GM13977 (cell line): ENCODE results near the gene DOK7.

ENCODE experiments used
- DNase-seq: peaks from one replicate; pipeline ENCODE4 v3.0.0; 2012; ENCODE audit warnings: low spot score
- in situ Hi-C: fragments of 300-500 bp; cut with MboI; formaldehyde crosslinking; loops from one replicate; pipeline ENCODE4 v1.12.0; 2022; ENCODE audit warnings: low sequenced_read_pairs, low pct_unique_long_range_greater_than_20kb, mixed read lengths, inconsistent platforms; ENCODE audit not compliant: unreplicated experiment
- TF ChIP-seq, protein P1 (sequence below): IDR thresholded peaks from 2 replicates; pipeline ENCODE4 v1.5.1; 2012; ENCODE audit warnings: mild to moderate bottlenecking, control low read depth; ENCODE audit not compliant: insufficient read depth; ENCODE audit errors: extremely low read depth, missing control alignments

The DOK7 gene

GRCh38 chr4:3417448-3417847 lies 45.7 kb upstream of the DOK7 start:
- TF ChIP-seq, protein P1, sequence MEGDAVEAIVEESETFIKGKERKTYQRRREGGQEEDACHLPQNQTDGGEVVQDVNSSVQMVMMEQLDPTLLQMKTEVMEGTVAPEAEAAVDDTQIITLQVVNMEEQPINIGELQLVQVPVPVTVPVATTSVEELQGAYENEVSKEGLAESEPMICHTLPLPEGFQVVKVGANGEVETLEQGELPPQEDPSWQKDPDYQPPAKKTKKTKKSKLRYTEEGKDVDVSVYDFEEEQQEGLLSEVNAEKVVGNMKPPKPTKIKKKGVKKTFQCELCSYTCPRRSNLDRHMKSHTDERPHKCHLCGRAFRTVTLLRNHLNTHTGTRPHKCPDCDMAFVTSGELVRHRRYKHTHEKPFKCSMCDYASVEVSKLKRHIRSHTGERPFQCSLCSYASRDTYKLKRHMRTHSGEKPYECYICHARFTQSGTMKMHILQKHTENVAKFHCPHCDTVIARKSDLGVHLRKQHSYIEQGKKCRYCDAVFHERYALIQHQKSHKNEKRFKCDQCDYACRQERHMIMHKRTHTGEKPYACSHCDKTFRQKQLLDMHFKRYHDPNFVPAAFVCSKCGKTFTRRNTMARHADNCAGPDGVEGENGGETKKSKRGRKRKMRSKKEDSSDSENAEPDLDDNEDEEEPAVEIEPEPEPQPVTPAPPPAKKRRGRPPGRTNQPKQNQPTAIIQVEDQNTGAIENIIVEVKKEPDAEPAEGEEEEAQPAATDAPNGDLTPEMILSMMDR: no peak
- in situ Hi-C loops: no loop called here
- no peak for DNase-seq

- no peak for DNase-seq
- in situ Hi-C loops: no loop called here
- TF ChIP-seq, protein P1: peak; percentile 11
Measured at GRCh38 chr4:3418029-3418762, 44.9 kb upstream of the DOK7 start.

DNA sequence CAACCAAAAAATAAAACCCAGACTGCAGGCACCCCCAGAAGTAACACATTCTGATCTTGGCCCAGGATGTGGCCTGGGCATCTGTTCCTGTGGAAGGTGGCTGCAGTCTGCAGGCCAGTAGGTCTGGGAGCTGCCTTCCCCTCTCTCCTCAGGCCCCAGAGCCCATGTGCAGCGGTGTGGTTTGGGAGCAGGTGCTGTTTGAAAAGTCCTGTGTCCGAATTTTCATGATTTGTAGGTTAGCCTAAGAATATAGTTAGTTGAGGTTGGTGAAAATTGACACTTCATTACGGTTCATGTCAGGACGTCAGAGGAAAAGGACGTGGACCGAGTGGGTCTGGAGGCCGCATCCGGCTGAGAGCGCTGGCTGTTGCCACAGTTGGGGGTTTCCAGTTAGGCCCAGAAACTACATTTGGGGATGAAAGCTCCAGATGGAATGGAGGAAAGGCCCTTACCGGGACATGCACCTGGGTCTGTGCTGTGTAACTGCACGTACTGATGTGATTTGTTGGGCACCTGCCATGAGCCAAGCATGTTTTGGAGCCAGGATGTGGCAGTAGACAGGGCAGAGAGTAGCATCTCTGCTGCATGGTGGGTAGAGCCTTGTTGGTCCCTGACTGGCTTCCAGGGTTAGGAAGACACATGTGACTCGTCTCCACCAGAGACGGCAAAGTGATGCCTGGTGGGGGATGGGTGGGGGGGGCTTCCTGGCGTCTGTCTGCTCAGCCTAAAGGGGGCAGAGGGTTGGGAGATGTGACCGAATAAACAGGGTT lies 43.1 kb upstream of the DOK7 start:
- in situ Hi-C loops: no loop called here
- DNase-seq: no peak
- TF ChIP-seq, protein P1: no peak

GRCh38 chr4:3420606-3420955 lies 42.5 kb upstream of the DOK7 start:
- in situ Hi-C loops: no loop called here
- TF ChIP-seq, protein P1: no peak
- DNase-seq: no peak

- TF ChIP-seq, protein P1: no peak
- no peak for DNase-seq
- in situ Hi-C loops: no loop called here
Measured at GRCh38 chr4:3420956-3421355, 42.1 kb upstream of the DOK7 start.

- TF ChIP-seq, protein P1: no peak
- in situ Hi-C loops: no loop called here
- no peak for DNase-seq
Measured at GRCh38 chr4:3421470-3421869, 41.6 kb upstream of the DOK7 start.
